ENCODE measurements around the gene KMT2A. TPM values are rescaled to one million over a fixed set of nuclear protein-coding genes. Genes with fewer than 3 reads are reported as not detected.
A peak's percentile ranks its signal among the peaks of the same experiment; 100 is the strongest.

KMT2A gene
- total and polyA plus RNA-seq, 2 donors (not counting 3 experiments of a cell fraction or from before 2014, with no cell fraction given): 23.5 to 63.9 TPM

DNA sequence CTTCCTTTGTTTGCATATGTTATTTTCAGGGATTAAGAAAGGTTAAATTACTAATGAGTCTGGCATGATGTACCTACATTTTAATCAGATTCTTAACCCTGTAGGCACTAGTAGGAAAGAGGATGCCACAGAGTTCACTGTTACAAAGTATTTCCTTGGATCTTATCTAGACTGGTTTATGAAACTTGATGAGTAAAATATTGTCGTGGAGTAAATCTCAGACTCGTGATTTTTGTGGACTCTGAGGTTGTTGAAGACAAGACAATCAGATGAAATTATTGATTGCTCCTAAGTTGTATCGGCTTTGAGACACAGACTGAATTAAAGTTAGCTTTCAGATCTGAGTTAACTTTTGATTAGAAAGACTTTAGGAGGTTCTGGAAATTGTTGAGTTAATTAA, 6.0 kb downstream of the KMT2A start:
- Histone ChIP-seq H3K4me3 (replicated peaks in 1 of 3; ENCODE audit: insufficient read depth in 1 of 3, low read depth in 1 of 3, low read length in 3 of 3) (no peak overlapping the region), H3K4me1 (ENCODE audit: control insufficient read depth, extremely low read depth, insufficient read depth, low read length) (peaks cover 15% of the 10 kb centered on the region), H3K27ac (ENCODE audit: insufficient read depth, low read depth, low read length) (no peak overlapping the region), H3K9me1 (replicated peaks; ENCODE audit: control insufficient read depth, extremely low read depth, insufficient read depth, low read length) (no peaks in the 10 kb centered on the region), H3K79me2 (ENCODE audit: control insufficient read depth, insufficient read depth, low read length) (peaks cover 97% of the 10 kb centered on the region), H3K36me3 (ENCODE audit: control insufficient read depth in 2 of 2, extremely low read depth in 1 of 2, insufficient read depth in 2 of 2, low read length in 2 of 2) (no peaks in the 10 kb centered on the region), H2AFZ (ENCODE audit: low read depth, low read length) (no peak overlapping the region), H3K4me2 (ENCODE audit: insufficient read depth, low read length) (peak overlapping the region; percentile 25), H3K9me3 (replicated peaks; ENCODE audit: control insufficient read depth, insufficient read depth, low read length) (no peaks in the 10 kb centered on the region), H3K9ac (replicated peaks; ENCODE audit: extremely low read depth, insufficient read depth, low read length) (no peak overlapping the region), H4K20me1 (replicated peaks; ENCODE audit: control insufficient read depth, extremely low read depth, insufficient read depth, low read length) (peaks cover 39% of the 10 kb centered on the region), H3K27me3 (ENCODE audit: control insufficient read depth in 2 of 2, insufficient read depth in 2 of 2, low read length in 2 of 2) (no peaks in the 10 kb centered on the region)
- DNase-seq (ENCODE audit: low read depth, low spot score) (no peak), FAIRE-seq (no peak)
- no TSS peak for BruUV-seq (replicated peaks)
- dilution Hi-C loops (cut with MboI; ENCODE audit: extremely low pct_ligation_motif_present, low sequenced_read_pairs): no loop called here
- POLR2A ChIA-PET: no interaction called here
- no peak for TF ChIP-seq GATA2 (IDR thresholded peaks at IDR 0.05; ENCODE audit: insufficient read depth, insufficient read length, low read depth, low read length)
- TF ChIP-seq, protein P1, sequence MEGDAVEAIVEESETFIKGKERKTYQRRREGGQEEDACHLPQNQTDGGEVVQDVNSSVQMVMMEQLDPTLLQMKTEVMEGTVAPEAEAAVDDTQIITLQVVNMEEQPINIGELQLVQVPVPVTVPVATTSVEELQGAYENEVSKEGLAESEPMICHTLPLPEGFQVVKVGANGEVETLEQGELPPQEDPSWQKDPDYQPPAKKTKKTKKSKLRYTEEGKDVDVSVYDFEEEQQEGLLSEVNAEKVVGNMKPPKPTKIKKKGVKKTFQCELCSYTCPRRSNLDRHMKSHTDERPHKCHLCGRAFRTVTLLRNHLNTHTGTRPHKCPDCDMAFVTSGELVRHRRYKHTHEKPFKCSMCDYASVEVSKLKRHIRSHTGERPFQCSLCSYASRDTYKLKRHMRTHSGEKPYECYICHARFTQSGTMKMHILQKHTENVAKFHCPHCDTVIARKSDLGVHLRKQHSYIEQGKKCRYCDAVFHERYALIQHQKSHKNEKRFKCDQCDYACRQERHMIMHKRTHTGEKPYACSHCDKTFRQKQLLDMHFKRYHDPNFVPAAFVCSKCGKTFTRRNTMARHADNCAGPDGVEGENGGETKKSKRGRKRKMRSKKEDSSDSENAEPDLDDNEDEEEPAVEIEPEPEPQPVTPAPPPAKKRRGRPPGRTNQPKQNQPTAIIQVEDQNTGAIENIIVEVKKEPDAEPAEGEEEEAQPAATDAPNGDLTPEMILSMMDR (IDR thresholded peaks at IDR 0.05; ENCODE audit: extremely low read depth in 1 of 2, insufficient read depth in 1 of 2, low read depth in 1 of 2, low read length in 2 of 2): no peak
- no peak for TF ChIP-seq MYC (IDR thresholded peaks at IDR 0.05; ENCODE audit: low read depth, low read length)
- intact Hi-C loops (cut with micrococcal nuclease): no loop called here
- CTCF ChIA-PET: interaction anchor here (1.2 kb wide), 1 partner anchor 11 kb away, joined by 4 read pairs; no protein-coding TSS in a partner anchor

DNA sequence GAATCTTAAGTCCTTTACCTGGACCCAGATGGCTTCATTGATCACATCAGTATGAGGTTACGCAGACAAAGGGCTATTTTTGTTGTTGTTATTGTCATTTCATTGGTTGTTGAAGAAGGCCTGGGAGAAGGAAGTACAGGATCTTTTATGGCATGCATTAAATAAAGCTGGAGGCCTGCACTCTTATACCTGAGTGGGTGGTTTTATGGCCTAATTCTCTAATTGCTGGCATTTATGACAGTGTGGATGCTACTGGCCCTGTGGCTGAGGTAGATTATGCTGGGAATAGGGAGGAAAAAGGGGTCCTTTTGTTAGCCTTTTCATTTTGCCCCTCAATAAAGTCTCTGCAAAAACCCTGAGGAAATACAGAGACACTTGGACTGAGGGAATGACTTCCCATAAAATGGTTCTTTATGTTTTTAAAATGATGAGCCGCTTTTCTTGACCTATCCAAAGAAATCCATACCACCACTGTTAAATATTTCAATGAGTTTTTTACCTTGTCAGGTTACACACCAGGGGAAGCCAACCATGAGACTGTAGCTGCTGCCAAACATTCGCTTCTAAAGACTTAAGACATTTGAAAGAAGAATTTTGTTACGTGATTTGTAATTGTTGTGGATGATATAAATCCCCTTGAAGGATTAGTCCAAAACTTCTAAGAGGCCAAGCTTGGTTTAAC, 6.8 kb downstream of the KMT2A start:
- POLR2A ChIA-PET: no interaction called here

More for the DNA sequence above, 6.8 kb downstream of the KMT2A start:
- Histone ChIP-seq H4K20me1 (replicated peaks; ENCODE audit: control insufficient read depth, extremely low read depth, insufficient read depth, low read length) (peaks cover 42% of the 10 kb centered on the region), H3K9ac (replicated peaks; ENCODE audit: extremely low read depth, insufficient read depth, low read length) (no peak overlapping the region), H3K9me1 (replicated peaks; ENCODE audit: control insufficient read depth, extremely low read depth, insufficient read depth, low read length) (no peaks in the 10 kb centered on the region), H3K27me3 (ENCODE audit: control insufficient read depth in 2 of 2, insufficient read depth in 2 of 2, low read length in 2 of 2) (no peaks in the 10 kb centered on the region), H3K4me2 (ENCODE audit: insufficient read depth, low read length) (no peak overlapping the region), H3K9me3 (replicated peaks; ENCODE audit: control insufficient read depth, insufficient read depth, low read length) (no peaks in the 10 kb centered on the region), H2AFZ (ENCODE audit: low read depth, low read length) (no peak overlapping the region), H3K79me2 (ENCODE audit: control insufficient read depth, insufficient read depth, low read length) (peaks cover 94% of the 10 kb centered on the region), H3K4me1 (ENCODE audit: control insufficient read depth, extremely low read depth, insufficient read depth, low read length) (peaks cover 15% of the 10 kb centered on the region), H3K27ac (ENCODE audit: insufficient read depth, low read depth, low read length) (no peak overlapping the region), H3K36me3 (ENCODE audit: control insufficient read depth in 2 of 2, extremely low read depth in 1 of 2, insufficient read depth in 2 of 2, low read length in 2 of 2) (no peaks in the 10 kb centered on the region), H3K4me3 (replicated peaks in 1 of 3; ENCODE audit: insufficient read depth in 1 of 3, low read depth in 1 of 3, low read length in 3 of 3) (no peak overlapping the region)
- FAIRE-seq: no peak
- DNase-seq (ENCODE audit: low read depth, low spot score): no peak
- no peak for TF ChIP-seq EZH2 (IDR thresholded peaks at IDR 0.05; ENCODE audit: borderline replicate concordance, low read depth, low read length, severe bottlenecking)
- no peak for TF ChIP-seq MYC (IDR thresholded peaks at IDR 0.05; ENCODE audit: low read depth, low read length)
- no peak for TF ChIP-seq GATA2 (IDR thresholded peaks at IDR 0.05; ENCODE audit: insufficient read depth, insufficient read length, low read depth, low read length)
- no peak for TF ChIP-seq POLR2A (IDR thresholded peaks at IDR 0.05; ENCODE audit: low read depth, low read length)
- no peak for TF ChIP-seq FOS (IDR thresholded peaks at IDR 0.05; ENCODE audit: borderline replicate concordance, insufficient read depth, low read length)
- TF ChIP-seq, protein P2, sequence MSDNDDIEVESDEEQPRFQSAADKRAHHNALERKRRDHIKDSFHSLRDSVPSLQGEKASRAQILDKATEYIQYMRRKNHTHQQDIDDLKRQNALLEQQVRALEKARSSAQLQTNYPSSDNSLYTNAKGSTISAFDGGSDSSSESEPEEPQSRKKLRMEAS (IDR thresholded peaks at IDR 0.05; ENCODE audit: insufficient read depth, insufficient read length): no peak
- no peak for TF ChIP-seq POLR2AphosphoS5 (IDR thresholded peaks at IDR 0.05; ENCODE audit: insufficient read depth, low read depth, low read length)
- TF ChIP-seq, protein P1 (IDR thresholded peaks at IDR 0.05; ENCODE audit: extremely low read depth in 1 of 2, insufficient read depth in 1 of 2, low read depth in 1 of 2, low read length in 2 of 2): no peak
- no TSS peak for BruUV-seq (replicated peaks)
- intact Hi-C loops (cut with micrococcal nuclease) (no loop called here), dilution Hi-C loops (cut with MboI; ENCODE audit: extremely low pct_ligation_motif_present, low sequenced_read_pairs) (no loop called here)
- CTCF ChIA-PET: interaction anchor here (1.2 kb wide), 1 partner anchor 12 kb away, joined by 4 read pairs; no protein-coding TSS in a partner anchor
